Measurements from ENCODE around the gene RPL41.

GRCh38 chr12:56161690-56162351 lies 45.4 kb downstream of the RPL41 start:
- TF ChIP-seq CTCF (IDR thresholded peaks at IDR 0.05) (no peak), EZH2 (IDR thresholded peaks at IDR 0.05) (no peak), EZH2phosphoT487 (IDR thresholded peaks at IDR 0.05) (no peak)

Data from neural progenitor cell (in vitro differentiated cells).